ENCODE measurements around the gene PIM2.

DNA sequence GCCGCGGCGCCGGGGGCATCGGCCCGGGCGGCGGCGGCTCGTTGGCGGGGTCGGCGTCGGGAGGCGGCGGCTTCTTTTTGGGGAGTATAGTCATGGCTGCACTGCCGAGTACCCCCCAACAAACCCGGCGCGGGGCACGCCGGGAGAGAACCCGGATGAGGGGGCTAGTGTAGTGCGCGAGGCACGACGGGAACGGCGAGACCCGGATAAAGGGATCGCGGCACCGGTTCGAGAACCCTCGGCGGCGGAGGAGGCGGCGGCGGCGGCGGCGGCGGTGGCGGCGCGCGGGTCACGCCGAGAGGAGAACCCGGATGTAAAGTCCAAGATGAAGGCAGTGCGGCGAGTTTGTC is 38.6 kb upstream of the PIM2 start, which contains the start of gene OTUD5:
- TF ChIP-seq, protein P1, sequence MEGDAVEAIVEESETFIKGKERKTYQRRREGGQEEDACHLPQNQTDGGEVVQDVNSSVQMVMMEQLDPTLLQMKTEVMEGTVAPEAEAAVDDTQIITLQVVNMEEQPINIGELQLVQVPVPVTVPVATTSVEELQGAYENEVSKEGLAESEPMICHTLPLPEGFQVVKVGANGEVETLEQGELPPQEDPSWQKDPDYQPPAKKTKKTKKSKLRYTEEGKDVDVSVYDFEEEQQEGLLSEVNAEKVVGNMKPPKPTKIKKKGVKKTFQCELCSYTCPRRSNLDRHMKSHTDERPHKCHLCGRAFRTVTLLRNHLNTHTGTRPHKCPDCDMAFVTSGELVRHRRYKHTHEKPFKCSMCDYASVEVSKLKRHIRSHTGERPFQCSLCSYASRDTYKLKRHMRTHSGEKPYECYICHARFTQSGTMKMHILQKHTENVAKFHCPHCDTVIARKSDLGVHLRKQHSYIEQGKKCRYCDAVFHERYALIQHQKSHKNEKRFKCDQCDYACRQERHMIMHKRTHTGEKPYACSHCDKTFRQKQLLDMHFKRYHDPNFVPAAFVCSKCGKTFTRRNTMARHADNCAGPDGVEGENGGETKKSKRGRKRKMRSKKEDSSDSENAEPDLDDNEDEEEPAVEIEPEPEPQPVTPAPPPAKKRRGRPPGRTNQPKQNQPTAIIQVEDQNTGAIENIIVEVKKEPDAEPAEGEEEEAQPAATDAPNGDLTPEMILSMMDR (conservative IDR thresholded peaks at IDR 0.05), result no peak
- no peak for TF ChIP-seq EZH2 (IDR thresholded peaks at IDR 0.05; ENCODE audit: low read depth)
